GM13977 (cell line): ENCODE measurements around the gene CSRP1.

Experiments
- DNase-seq: peaks from one replicate; pipeline ENCODE4 v3.0.0; 2012; ENCODE audit warnings: low spot score
- CTCF ChIP-seq: IDR thresholded peaks from 2 replicates; pipeline ENCODE4 v1.5.1; 2012; ENCODE audit warnings: mild to moderate bottlenecking, control low read depth; ENCODE audit not compliant: insufficient read depth; ENCODE audit errors: extremely low read depth, missing control alignments
- in situ Hi-C: fragments of 300-500 bp; cut with MboI; formaldehyde crosslinking; loops from one replicate; pipeline ENCODE4 v1.12.0; 2022; ENCODE audit warnings: low sequenced_read_pairs, low pct_unique_long_range_greater_than_20kb, mixed read lengths, inconsistent platforms; ENCODE audit not compliant: unreplicated experiment

CSRP1 gene

GRCh38 chr1:201502511-201502857 lies 4.4 kb downstream of the CSRP1 start:
- in situ Hi-C loops, result no loop called here
- DNase-seq, result no peak

DNA sequence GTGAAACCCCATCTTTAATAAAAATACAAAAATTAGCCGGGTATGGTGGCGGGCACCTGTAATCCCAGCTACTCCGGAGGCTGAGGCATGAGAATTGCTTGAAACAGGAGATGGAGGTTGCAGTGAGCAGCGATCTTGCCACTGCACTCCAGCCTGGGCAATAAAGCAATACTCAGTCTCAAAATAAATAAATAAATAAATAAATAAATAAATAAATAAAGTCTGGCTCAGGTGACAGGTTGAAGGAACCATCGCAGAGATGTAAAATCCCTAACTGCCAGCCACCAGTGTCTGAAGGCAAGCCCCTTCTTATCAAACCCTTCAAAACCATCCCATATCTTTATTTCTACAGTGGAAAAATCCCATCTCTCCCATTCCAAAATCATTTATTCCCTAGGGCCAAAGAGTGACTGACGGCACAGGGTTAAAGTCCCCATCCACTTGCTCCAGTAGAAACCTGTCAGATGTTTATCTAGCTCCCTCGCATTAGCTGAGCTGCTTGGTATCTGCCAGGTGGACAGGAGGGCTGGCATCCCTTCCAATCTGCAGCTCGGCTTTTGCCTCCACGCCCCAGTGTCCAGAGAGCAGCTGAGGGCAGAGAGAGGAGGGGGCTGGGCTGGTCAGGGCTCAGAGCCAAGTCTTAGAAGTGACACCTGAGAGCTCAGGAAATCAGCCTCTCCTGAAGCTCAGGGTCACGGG lies 5.0 kb downstream of the CSRP1 start:
- TF ChIP-seq CTCF, result no peak
- in situ Hi-C loops, result no loop called here
- DNase-seq, result no peak

More at GRCh38 chr1:201502511-201502857, 4.4 kb downstream of the CSRP1 start:
- no peak for TF ChIP-seq CTCF

DNA sequence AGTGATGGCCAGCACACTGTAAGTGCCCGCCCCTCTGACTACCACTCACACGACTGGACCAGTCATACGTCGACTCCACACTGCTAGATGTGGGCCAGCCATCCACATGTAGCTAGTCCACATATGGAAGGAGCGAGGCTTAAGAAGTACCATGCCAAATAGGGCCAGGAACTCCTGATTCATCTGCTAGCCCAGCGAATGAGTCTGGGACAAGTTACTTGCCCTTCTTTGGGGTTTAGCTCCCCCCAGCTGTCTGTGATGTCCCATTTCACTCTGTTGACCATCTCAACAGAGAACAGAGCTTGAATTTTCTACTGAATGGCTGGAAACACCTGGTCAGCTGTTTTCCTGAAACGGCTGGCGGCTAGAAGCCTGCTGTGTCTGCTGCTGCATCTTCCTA lies 5.8 kb downstream of the CSRP1 start:
- DNase-seq, result no peak
- TF ChIP-seq CTCF, result no peak
- in situ Hi-C loops, result no loop called here

DNA sequence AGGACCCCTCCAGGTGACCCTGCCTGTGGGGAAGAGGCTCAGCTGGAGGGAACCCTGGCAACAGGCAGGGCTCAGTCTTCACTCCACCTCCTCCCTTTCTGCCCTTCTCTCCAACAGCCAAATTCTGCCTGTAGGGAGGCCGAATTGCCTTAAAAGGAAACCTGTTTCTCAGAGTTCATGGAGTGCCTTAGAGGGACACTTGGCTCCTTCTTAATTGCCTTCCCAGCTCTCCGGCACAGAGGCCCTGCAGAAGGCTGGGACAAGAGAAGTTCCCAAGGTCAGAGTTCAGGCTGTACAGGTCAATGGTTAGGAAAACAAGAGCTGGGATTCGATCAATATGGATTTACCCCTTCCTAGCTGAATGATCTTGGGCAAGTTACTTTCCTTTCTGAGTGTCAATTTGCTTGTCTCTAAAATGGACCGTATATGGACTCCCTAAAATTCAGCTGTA lies 6.2 kb downstream of the CSRP1 start:
- in situ Hi-C loops, result no loop called here
- TF ChIP-seq CTCF, result no peak
- no peak for DNase-seq

DNA sequence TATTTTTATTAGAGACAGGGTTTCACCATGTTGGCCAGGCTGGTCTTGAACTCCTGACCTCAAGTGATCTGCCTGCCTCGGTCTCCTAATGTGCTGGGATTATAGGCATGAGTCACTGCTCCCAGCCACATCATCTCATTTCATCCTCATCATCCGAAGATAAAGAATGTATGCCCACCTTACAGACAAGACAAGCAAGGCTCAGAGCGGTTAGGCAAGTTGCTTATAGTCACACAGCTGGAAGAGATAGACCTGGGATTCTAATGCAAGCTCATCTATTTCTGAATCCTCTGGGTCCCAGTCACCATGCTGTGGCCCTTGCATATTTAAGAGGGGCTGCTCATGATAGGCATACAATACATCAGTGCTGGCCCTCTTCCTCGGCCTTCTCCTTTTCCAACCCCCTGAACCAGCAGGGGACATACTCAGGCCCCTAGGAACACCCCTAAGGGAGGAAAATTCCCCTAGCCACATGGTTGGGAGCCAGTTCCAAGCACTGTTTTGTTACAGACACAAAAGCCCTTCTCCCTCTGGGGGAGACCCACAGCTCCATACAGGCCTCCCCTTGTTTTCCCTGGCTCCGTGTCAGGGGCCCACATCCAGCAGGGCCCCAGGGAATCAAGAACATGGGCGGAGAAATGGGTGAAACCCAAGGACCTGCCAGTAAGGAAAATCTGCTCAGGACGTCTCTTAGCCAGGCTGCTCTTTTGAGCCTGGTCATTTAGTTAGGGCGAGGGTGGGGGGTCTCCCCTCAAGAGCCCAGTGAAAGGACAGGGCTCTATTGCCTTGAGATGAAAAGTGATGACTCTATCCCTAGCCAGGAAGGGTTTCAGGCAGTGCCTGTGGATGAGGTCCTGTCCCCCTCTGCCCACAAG lies 6.9 kb downstream of the CSRP1 start:
- in situ Hi-C loops, result no loop called here
- no peak for DNase-seq
- no peak for TF ChIP-seq CTCF

- in situ Hi-C loops, result no loop called here
- no peak for DNase-seq
- TF ChIP-seq CTCF, result no peak
Observed at GRCh38 chr1:201499191-201499590, 7.7 kb downstream of the CSRP1 start.
